NT2/D1 (cell line): Measurements from ENCODE around the gene ASB4.

ENCODE experiments used
- SUZ12 ChIP-seq: IDR thresholded peaks from 2 replicates; pipeline ENCODE4 v1.6.1; 2011; ENCODE audit not compliant: insufficient read length, insufficient read depth; ENCODE audit errors: extremely low read depth
- YY1 ChIP-seq: IDR thresholded peaks from 2 replicates; pipeline ENCODE4 v1.6.1; 2011; ENCODE audit not compliant: insufficient read length, insufficient read depth
- ZNF274 ChIP-seq: IDR thresholded peaks from 2 replicates; pipeline ENCODE4 v1.6.1; 2011; ENCODE audit warnings: mild to moderate bottlenecking, low read depth, low read length

- TF ChIP-seq ZNF274 (no peak), YY1 (no peak), SUZ12 (no peak)
These were observed 42.1 kb downstream of the ASB4 start for GRCh38 chr7:95527776-95528250.
